GM12874 (cell line): ENCODE data around the gene SOST.

ENCODE experiments used
- CTCF ChIP-seq: IDR thresholded peaks from 2 replicates; pipeline ENCODE4 v1.5.1; 2011; ENCODE audit warnings: low read depth, mild to moderate bottlenecking, control low read depth, low read length, moderate library complexity; ENCODE audit not compliant: insufficient read depth

Gene SOST

GRCh38 chr17:43791589-43791988, 33.0 kb upstream of the SOST start:
- no peak for TF ChIP-seq CTCF

GRCh38 chr17:43790311-43790940, 31.8 kb upstream of the SOST start:
- TF ChIP-seq CTCF = no peak

GRCh38 chr17:43789482-43789881, 30.9 kb upstream of the SOST start:
- no peak for TF ChIP-seq CTCF

- no peak for TF ChIP-seq CTCF
Observed at GRCh38 chr17:43788540-43788939, 29.9 kb upstream of the SOST start.

GRCh38 chr17:43787728-43788127, 29.1 kb upstream of the SOST start:
- TF ChIP-seq CTCF = no peak

- no peak for TF ChIP-seq CTCF
Observed at GRCh38 chr17:43784628-43785101, 26.1 kb upstream of the SOST start.

- TF ChIP-seq CTCF = no peak
Observed at GRCh38 chr17:43784068-43784467, 25.5 kb upstream of the SOST start.
